ENCODE measurements around the gene GPR84.

- TF ChIP-seq, protein P1, sequence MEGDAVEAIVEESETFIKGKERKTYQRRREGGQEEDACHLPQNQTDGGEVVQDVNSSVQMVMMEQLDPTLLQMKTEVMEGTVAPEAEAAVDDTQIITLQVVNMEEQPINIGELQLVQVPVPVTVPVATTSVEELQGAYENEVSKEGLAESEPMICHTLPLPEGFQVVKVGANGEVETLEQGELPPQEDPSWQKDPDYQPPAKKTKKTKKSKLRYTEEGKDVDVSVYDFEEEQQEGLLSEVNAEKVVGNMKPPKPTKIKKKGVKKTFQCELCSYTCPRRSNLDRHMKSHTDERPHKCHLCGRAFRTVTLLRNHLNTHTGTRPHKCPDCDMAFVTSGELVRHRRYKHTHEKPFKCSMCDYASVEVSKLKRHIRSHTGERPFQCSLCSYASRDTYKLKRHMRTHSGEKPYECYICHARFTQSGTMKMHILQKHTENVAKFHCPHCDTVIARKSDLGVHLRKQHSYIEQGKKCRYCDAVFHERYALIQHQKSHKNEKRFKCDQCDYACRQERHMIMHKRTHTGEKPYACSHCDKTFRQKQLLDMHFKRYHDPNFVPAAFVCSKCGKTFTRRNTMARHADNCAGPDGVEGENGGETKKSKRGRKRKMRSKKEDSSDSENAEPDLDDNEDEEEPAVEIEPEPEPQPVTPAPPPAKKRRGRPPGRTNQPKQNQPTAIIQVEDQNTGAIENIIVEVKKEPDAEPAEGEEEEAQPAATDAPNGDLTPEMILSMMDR (IDR thresholded peaks at IDR 0.05): no peak
- TF ChIP-seq POLR2A (IDR thresholded peaks at IDR 0.05): no peak
These were observed 22.3 kb upstream of the GPR84 start for GRCh38 chr12:54386403-54387113.

Measured in adrenal gland (tissue), 5 donors.